ENCODE results near the gene CEP63.
"Not testable (repeated sequence)": the region's sequence is repeated elsewhere in the genome, so short reads cannot be mapped to it uniquely, and the experiment has no call there.

The CEP63 gene

DNA sequence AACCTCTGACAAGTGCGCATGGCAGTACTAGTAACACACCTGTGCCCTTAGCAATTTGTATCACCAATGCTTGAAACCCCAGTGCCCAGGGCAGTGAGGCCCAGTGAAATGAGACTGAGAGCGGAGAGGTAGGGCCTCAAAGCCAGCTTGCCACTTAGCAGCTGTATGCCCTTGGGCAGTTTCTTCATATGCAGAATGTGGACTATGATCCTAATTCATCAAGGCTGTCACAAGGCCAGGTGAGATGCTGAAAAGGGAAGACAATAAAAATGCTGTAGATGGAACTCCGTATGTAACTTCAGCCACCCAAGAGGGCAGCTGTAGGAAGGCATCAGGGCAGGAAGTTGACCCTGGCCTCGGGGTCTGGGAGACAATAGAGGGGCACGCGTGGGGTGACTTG is 90.6 kb downstream of the CEP63 start:
- DNase-seq (ENCODE audit: low read depth in 1 of 2, low spot score in 1 of 2) = no peak

DNA sequence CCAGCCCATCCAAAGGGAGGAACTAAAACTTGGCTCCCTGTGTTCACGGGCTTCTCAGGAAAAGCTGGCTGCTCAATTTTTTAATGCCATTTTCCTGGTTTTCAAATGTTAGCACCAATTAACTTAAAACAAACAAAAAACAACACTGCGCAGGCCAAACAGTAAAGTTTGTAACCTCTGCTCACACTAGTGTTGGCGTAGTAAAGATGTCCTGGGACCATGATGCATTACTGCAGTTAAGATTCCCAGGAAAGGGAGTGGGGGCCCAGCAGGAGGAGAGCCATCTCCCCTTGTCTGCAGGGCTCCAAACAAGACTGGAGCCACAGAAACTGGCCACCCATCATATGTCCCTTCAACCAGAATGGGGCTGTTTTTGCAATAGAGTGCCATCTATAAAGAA is 91.0 kb downstream of the CEP63 start:
- DNase-seq (ENCODE audit: low read depth in 1 of 2, low spot score in 1 of 2) = no peak

DNA sequence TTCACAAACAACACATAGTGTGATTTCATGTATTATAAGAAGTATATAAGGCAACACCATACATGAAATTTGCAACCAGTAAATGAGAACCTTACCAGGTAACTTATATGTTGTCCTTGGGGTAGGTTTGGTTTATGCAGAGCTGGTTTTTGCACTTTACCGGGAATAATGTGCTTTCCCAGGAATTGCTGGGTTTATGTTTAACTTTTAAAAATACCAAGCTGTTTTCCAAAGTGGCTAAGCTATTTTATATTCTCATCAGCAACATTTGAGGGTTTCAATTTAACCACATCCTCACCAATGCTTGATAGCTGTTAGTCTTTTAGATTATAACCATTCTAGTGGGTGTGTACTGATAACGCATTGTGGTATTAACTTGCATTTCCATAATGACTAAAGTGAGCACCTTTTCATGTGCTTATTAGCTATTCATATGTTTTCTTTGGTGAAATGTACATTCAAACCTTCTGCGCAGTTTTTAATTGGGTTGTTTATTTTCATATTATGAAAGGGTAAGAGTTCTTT is 93.3 kb downstream of the CEP63 start:
- no peak for DNase-seq (ENCODE audit: low read depth in 1 of 2, low spot score in 1 of 2)

DNA sequence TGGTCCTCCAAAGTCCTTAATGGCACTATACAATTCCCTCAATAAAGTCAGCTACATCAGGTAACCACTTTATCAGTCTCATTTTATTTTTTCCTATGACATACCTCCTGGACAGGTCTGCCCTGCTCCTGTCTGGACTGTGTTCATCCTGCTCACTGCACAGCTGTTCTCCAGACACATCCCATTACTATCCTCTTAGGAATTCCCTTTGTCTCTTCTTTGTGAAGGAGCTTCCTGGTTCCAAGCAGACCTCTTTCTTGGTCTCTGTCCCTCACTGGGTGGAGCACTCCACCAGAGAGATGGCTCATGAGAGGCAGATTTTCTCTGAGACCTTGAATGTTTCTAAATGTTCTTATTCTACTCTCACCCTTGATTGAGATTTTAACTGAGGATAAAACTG is 104.9 kb downstream of the CEP63 start:
- no peak for DNase-seq (ENCODE audit: low read depth in 1 of 2, low spot score in 1 of 2)

DNA sequence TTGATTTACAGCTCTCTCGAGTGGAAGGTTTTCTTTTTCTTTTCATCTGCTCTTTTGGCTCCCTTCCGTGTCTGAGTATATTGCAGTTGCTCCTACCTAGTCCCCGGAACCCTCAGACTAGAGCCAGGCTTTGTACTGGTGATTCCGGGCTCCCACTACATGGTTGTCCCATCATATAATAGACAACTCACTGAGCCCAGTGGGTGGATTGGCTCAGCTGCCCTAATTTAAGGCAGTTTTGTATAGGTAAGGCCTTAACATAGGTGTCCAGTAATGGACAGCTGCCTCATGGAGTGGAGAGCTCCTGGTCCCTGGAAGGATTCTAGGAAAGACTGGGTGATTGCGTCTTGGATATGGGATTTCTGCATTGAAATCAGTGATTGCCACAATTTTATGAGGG is 106.9 kb downstream of the CEP63 start:
- no peak for DNase-seq (ENCODE audit: low read depth in 1 of 2, low spot score in 1 of 2)

DNA sequence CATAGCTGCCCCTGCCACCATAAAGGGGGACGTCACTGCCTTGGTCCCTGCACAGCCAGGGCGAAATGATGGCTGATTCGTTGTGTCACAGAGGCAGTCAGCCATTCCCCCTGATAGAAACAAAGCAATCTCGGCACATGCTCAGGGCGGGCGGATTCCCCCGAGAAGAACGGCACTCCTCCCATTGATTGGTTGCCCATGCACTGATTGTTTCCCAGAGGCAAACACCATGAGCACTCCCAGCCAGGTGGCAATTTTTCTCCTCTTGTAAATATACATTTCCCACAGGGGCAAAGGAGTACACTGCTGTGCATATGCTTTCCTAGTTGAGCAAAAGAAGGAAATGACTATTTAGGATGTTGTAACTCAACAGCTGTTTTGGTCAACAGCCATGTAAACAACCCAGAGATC is 108.5 kb downstream of the CEP63 start:
- DNase-seq (ENCODE audit: low read depth in 1 of 2, low spot score in 1 of 2) = no peak

DNA sequence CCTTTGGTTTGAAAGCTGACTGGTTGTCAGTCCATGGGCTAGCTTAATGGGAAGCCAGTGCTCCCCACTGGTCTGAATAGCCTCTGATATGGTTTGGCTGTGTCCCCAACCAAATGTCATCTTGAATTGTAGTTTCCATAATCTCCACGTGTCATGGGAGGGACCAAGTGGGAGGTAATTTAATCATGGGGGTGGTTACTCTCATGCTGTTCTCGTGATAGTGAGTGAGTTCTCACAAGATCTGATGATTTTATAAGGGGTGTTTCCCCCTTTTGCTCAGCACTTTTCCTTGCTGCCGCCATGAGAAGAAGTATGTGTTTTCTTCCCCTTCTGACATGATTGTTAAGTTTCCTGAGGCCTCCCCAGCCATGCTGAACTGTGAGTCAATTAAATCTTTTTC is 109.1 kb downstream of the CEP63 start:
- not testable (repeated sequence) for DNase-seq (ENCODE audit: low read depth in 1 of 2, low spot score in 1 of 2)

DNA sequence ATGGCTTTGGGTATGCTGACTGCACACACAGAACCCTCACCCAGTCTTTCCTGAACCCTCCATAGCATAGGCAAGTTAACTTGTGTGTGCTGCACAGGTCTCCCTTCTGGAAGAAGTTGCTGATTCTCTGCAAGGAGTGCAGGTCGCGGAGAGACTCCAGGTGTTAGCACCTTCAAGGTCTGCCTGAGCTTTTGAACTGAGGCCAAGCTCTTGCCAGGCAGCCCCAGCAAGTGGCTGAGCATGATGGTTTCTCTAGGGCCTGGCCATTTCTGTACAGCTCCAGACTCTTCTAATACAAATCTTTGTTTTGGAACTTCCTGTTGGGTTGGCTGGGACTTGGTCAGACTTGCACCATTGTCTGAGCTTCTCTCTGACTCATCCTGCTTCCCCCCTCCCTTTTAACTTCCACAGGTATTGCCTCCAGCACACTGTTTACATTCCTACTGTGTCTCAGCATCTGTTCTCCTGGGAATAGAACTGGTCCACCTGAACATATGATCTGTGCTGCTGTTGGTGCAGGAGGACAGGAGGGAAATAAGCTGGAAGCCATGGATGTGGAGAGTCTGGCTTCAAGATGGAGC is 111.6 kb downstream of the CEP63 start:
- no peak for DNase-seq (ENCODE audit: low read depth in 1 of 2, low spot score in 1 of 2)

DNA sequence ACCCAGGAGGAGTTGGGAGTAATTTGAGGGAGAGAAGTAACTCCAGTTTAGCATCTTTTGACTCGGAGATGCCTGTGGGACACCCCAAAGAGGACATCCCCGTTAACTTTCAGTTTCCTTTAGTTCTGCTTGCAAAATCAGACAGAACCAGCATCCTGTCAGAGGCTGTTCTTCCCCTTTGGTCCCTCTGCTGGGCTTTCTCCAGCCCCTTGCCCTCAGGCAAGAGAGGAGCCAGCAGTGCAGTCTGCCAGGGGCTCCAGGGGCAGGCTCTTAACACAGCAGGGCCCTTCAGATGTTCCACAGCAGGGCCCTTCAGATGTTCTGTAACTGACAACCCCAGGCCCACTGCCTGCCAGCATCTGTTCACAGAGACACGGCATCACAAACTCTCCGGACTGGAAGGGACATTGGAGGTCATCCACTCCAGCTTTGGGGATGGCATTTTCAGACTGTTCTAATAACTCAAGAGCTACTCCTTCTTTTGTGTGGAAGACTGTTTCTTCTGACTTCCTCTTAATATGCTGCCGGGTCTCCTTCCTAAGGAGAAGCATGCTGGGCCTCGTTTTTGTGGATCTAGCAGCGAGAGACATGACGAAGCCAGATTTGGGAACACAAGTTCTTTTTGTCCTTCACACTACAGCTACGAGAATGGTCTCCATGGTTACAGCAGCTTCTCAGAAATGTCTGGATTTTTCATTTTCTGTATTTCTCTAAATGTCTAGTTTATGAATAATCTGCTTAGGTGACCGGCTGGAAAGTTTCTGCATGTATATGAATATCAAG is 113.1 kb downstream of the CEP63 start:
- no peak for DNase-seq (ENCODE audit: low read depth in 1 of 2, low spot score in 1 of 2)

DNA sequence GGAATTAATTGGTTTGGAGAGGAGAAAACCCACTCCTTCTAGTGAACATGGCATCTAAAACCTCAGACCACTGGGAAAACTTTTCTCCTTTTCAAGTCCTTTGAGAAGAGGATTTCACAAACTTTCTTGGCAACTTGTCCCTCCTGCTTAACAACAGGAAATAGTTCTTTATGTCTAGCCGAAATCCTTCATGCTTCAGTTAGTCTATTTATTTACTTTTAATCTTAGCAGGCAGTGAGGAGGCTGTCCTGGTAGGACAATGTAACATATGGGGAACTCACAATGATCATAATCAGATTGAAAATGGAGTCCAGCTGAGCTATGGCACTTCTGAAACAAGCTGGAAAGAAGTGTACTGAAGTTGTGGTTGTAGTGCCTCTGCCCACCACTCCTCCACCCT is 114.3 kb downstream of the CEP63 start:
- DNase-seq (ENCODE audit: low read depth in 1 of 2, low spot score in 1 of 2) = no peak

DNA sequence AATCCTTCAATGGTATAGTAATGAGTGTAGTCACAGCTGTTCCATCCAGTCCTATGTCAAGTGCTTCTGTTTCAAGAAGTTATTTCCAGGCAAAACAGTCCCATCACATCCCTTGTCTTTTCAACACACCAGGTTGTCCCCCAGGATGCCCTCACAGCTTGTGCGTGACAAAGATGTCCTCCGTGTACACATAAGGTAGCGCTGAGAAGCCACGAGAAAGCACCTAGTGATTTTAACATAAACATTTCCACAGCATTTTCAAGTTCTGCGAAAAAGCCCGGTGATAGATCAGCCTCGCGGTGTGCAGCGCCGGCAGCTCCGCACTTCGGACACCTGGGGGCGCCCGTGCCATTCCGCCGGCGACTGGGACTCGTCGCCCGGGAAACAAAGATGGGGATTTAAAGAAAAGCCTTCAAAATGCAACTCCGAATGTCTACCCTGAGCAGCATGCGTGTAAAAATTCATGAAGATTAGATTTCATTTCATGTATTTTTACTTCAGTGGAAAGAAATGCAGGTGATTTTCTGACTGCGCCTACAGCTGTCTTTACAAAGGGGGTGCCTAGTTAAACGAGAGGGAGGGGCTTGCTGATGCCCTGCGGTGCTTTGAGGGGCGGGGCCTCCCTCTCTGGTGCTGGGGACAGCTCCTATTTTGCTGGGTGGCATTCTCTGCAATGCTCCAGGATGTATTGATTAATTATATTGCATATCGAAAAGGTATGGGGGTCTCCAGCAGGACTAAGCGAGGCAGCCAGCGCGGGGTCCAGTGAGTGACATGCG is 115.0 kb downstream of the CEP63 start:
- peak in 1 of 2 donors; percentile 40 for DNase-seq (ENCODE audit: low read depth in 1 of 2, low spot score in 1 of 2)

DNA sequence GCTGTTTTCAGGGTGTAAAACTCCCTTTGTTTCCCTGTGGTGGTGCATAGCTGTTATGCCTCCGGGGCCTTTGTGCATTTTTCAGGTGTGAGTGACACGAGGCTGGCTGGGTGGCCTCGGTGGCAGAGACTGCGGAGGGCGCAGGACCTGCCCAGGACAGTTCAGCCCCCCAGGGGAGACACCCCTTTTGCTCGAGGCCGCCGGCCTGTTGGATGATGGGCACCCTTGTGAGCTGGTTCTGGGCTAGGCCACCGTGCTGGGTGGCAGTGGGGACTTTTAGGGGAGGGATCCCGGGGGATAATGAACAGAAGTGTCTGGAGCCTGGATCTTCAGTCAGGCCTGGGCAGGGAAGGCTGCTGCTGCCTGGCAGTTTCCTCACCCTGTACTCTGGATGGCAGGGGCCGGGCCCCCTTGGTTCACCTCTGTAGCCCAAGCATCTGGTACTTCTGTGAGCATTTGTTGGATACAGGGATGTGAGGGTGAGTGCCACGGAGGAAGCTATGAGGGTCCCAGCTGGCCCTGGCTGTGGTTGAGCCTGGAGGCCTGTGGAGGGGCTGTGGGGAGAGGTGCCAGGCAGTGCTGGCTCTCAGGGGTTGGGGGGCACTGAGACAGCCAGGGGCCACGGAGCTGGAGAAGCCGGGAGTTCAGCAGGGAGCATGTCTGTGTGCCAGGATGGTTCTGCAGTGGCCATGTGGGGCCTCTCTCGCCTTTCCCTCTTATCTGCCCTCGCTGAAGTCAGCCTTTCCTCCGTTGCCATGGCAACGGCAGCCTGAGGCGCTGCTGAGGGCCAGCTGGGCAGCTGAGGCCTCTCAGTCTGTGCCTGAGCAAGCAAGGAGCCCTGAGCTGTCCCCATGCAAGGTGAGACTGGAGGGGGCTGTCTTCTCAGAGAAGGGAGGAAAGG is 115.9 kb downstream of the CEP63 start:
- no peak for DNase-seq (ENCODE audit: low read depth in 1 of 2, low spot score in 1 of 2)

DNA sequence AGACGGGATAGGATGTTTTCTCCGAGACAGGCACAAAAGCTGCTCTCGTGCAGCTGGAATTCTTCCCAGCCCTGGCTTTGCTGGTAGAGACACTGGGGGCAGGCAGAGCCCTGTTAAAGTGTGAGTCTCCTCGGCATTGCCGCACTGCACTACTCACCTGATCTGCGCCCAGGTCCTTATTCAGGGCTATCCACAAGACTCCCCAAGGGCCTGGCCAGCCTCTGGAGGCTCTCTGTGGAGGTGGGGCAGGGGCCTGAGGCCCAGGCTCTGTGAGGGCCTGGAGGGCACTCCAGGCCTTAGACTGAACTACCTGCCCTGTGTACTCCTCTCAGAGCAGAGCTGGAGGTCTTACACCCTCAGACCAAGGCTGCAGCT is 116.6 kb downstream of the CEP63 start:
- no peak for DNase-seq (ENCODE audit: low read depth in 1 of 2, low spot score in 1 of 2)

DNA sequence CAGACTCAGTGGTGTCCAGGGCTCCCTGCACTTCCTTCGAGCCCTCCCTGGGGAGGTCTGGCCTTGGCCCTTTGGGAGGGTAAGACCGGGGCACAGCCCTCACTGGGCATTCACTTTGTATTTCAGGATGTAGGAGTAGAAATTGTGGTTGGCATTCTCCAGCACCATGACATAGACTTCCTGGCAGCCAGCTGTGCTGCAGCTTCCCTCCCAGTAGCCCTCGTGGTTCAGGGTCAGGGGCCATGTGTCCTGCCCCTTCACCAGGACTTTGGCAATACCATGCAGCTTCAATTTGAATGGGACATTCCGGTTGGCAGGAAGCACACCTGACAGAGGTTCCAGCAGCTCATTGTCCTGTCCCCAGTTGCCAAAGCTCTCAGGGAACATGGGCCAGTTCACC is 117.6 kb downstream of the CEP63 start:
- no peak for DNase-seq (ENCODE audit: low read depth in 1 of 2, low spot score in 1 of 2)

DNA sequence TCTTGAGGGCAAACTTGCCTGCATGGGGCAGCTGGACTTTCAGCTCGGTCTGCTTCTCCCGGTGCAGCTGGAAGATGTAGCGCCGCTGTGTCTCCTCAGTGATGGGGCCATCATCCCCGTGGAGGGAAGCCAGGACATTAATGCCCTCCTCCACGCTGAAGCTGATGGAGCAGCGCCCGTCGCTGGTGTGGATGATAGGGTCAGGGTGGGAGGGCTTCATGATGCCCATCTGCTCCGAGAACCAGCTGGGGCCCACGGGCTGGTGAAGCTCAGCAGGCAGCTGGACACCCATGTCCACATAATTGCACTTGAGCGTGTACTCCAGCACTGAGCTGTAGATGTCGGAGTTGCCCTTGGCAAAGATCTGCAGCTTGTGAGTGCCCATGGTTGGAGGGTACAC is 118.1 kb downstream of the CEP63 start:
- no peak for DNase-seq (ENCODE audit: low read depth in 1 of 2, low spot score in 1 of 2)

DNA sequence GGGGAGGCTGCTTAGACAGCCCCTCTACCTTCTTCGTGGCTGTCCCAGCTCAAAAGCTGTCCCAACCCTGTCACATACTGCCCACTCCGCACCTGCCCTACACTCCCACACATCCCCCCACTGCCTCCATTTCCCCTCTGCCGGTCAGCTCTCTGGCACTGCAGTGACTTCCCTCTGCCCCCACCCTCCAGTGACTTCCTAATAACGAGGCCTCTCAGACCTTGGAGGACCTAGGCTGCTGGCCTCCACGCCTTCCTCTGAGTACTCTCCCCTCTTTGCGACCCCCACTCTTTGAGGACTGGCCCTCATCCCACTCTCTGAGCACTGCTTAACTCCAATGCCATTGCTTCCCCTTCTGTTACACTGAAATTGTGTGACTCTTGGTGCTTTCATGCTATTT is 119.7 kb downstream of the CEP63 start:
- no peak for DNase-seq (ENCODE audit: low read depth in 1 of 2, low spot score in 1 of 2)

DNA sequence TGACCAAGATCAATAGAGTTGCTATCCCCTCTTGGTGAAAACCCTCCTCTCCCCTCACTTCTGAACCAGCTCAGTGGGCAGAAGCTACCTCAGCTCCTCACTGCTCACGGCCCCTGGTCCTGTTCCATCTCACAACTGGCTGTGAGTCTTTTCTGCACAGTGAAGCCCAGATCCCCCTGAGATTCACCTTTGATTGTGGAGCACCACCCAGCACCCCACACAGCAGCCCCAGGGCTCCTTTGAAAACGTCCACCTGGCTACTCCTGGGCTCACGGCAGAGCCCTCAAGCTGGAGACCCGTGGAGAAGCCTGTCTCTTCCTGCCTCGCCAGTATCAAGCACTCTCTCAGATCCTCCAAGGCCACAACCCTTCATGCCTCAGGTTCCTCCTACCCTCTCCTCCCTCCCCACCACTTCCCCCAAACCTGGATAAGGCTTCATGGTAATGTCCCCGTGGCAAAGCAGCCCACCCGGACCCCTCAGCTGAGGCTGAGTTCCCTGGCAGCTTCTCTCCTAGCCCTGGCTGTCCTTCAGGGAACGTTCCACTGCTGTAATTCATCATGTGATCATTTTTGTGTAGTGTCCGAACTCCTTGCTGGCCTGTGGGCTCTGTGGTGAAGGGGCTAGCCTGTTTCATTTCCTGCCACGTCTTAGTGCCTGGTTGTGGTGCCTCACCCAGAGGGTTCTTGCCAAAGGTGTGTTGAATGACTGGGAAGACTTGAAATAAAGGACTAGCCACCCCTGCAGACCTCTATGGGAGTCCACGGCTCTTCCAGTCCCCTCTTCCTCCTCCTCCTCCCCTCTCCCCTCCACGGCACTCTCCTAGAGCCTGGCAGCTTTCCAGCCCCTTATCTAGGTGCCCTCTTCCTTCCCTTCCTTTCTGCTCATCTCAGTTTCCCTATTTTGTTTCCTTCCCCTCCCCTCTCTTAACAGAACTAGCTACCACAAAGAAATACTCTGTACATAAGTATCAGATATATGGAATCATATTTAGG is 120.5 kb downstream of the CEP63 start:
- DNase-seq (ENCODE audit: low read depth in 1 of 2, low spot score in 1 of 2) = no peak

DNA sequence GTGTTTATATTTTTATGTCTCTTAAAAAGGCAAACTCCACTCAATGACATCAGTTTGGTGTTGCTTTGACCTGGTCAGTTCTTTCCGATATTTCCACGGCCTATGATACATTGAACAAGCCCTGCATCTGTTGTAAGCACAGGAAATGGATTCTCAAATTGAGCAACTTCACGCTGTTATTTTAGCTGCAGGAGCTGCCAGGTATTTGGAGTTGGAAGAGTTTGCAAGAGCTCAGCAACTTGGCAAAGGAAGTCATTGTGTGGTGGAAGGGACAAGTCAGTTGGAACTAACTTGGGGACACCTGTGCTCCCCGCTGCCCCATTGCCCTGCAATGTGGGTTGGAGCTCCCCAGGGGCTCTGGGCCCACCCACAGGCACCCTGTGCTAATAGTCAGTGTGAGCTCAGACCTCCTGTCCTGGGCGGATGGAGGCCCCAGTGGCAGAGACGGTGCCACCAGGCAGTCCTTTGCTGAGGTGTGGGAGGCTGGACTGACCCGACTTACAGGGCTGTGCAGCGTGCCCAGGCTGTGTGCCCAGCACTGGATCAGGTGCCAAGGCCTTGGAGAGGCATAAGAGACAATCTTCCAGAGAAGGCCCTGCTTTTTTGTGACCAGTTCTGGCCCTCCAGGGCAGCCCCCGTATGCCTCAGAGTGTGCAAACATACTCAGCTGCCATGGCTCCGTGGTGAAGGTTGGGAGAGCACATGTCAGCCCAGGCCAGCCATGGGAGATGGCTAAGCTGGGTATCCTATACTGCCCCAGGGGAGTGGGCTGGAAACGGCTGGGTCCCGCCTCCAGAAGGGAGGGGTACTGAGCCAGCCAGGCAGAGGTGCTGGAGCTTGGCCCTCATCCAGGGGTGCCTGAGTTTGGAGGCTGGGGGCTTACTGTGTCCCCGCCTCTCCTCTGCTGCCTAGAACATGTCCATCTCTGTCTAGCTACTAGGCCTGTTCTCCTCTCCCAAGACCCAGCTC is 121.5 kb downstream of the CEP63 start:
- no peak for DNase-seq (ENCODE audit: low read depth in 1 of 2, low spot score in 1 of 2)
